ENCODE results near the gene PHACTR2. TPM values are rescaled to one million over a fixed set of nuclear protein-coding genes. Genes with fewer than 3 reads are reported as not detected.

The PHACTR2 gene
- total and polyA plus RNA-seq, 2 of the 13 experiments (the other 11 are each of a cell fraction or from before 2014, with no cell fraction given): 11.3 to 28.2 TPM

DNA sequence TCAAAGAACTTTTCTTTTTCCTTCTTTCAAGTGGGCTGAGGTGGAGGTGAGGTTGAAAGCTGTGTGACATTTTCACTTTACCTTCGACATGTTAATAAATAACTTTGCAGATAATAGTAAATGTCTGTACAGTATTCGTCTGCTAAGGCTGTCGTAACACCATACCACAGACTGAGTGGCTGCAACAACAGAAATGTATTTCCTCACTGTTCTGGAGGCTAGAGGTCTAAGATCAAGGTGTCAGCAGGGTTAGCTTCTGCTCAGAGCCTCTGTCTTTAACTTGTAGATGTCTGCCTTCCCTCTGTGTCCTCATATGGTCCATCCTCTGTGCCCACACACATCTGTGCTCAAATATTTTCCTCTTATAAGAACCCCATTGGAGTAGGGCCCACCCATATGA lies 14.9 kb downstream of the PHACTR2 start (continued):
- peak; percentile 62; the same call in 1 of the 2 replicates for TF ChIP-seq BRF2 (CRISPR knock-in tag; IDR thresholded peaks at IDR 0.05)
- TF ChIP-seq, protein P1, sequence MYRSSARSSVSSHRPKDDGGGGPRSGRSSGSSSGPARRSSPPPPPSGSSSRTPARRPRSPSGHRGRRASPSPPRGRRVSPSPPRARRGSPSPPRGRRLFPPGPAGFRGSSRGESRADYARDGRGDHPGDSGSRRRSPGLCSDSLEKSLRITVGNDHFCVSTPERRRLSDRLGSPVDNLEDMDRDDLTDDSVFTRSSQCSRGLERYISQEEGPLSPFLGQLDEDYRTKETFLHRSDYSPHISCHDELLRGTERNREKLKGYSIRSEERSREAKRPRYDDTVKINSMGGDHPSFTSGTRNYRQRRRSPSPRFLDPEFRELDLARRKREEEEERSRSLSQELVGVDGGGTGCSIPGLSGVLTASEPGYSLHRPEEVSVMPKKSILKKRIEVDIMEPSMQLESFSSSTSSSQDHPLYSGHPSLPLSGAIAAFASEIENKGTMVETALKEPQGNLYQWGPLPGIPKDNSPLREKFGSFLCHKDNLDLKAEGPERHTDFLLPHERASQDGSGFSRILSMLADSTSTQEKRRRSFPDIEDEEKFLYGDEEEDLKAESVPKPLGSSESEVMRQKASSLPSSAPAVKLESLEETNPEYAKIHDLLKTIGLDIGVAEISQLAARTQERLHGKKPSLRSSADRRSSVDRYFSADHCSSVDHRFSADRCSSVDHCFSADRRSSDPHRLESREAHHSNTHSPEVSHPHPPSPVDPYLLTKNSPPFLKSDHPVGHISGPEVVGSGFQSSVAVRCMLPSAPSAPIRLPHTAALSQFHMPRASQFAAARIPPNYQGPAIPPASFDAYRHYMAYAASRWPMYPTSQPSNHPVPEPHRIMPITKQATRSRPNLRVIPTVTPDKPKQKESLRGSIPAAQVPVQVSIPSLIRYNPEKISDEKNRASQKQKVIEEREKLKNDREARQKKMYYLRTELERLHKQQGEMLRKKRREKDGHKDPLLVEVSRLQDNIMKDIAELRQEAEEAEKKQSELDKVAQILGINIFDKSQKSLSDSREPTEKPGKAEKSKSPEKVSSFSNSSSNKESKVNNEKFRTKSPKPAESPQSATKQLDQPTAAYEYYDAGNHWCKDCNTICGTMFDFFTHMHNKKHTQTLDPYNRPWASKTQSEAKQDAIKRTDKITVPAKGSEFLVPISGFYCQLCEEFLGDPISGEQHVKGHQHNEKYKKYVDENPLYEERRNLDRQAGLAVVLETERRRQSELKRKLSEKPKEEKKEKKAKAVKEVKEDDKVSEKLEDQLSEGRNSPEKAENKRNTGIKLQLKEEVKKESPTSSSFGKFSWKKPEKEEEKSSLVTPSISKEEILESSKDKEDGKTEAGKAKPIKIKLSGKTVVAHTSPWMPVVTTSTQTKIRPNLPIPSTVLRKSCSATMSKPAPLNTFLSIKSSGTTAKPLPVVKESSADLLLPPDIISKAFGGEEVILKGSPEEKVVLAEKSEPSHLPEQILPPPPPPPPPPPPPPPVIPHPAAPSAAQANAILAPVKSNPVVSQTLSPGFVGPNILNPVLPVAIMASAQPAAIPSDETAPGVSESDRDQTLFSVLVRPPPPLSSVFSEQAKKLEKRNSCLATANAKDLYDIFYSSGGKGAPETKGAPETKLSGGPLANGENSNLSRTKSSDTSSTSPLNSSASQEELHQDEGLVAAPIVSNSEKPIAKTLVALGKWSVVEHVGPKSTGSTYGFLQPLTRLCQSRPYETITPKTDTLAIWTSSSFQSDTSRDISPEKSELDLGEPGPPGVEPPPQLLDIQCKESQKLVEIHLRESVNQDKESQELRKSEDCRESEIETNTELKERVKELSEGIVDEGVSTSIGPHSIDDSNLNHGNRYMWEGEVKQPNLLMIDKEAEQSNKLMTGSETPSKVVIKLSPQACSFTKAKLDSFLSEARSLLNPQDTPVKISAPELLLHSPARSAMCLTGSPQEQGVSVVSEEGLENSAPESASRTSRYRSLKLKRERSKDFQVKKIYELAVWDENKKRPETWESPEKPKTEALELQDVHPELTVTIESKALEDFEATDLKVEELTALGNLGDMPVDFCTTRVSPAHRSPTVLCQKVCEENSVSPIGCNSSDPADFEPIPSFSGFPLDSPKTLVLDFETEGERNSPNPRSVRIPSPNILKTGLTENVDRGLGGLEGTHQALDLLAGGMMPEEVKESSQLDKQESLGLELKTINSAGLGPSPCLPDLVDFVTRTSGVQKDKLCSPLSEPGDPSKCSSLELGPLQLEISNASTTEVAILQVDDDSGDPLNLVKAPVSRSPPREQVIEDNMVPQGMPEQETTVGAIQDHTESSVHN (CRISPR knock-in tag; IDR thresholded peaks at IDR 0.05): no peak
- TF ChIP-seq, protein P2, sequence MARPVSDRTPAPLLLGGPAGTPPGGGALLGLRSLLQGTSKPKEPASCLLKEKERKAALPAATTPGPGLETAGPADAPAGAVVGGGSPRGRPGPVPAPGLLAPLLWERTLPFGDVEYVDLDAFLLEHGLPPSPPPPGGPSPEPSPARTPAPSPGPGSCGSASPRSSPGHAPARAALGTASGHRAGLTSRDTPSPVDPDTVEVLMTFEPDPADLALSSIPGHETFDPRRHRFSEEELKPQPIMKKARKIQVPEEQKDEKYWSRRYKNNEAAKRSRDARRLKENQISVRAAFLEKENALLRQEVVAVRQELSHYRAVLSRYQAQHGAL (CRISPR knock-in tag; IDR thresholded peaks at IDR 0.05; ENCODE audit: not compliant biosample characterization): no peak
- TF ChIP-seq ZKSCAN1 (IDR thresholded peaks at IDR 0.05; ENCODE audit: low read length): no peak
- no peak for TF ChIP-seq ZC3H13 (CRISPR knock-in tag; IDR thresholded peaks at IDR 0.05)
- TF ChIP-seq ZNF607 (CRISPR knock-in tag; IDR thresholded peaks at IDR 0.05; ENCODE audit: borderline replicate concordance): no peak
- TF ChIP-seq HCFC1 (IDR thresholded peaks at IDR 0.05; ENCODE audit: low read depth, low read length): no peak
- peak; percentile 96 for TF ChIP-seq CBX5 (CRISPR knock-in tag; IDR thresholded peaks at IDR 0.05; ENCODE audit: borderline replicate concordance)
- TF ChIP-seq ZNF136 (CRISPR knock-in tag; IDR thresholded peaks at IDR 0.05; ENCODE audit: low read depth): no peak
- TF ChIP-seq, protein P3, sequence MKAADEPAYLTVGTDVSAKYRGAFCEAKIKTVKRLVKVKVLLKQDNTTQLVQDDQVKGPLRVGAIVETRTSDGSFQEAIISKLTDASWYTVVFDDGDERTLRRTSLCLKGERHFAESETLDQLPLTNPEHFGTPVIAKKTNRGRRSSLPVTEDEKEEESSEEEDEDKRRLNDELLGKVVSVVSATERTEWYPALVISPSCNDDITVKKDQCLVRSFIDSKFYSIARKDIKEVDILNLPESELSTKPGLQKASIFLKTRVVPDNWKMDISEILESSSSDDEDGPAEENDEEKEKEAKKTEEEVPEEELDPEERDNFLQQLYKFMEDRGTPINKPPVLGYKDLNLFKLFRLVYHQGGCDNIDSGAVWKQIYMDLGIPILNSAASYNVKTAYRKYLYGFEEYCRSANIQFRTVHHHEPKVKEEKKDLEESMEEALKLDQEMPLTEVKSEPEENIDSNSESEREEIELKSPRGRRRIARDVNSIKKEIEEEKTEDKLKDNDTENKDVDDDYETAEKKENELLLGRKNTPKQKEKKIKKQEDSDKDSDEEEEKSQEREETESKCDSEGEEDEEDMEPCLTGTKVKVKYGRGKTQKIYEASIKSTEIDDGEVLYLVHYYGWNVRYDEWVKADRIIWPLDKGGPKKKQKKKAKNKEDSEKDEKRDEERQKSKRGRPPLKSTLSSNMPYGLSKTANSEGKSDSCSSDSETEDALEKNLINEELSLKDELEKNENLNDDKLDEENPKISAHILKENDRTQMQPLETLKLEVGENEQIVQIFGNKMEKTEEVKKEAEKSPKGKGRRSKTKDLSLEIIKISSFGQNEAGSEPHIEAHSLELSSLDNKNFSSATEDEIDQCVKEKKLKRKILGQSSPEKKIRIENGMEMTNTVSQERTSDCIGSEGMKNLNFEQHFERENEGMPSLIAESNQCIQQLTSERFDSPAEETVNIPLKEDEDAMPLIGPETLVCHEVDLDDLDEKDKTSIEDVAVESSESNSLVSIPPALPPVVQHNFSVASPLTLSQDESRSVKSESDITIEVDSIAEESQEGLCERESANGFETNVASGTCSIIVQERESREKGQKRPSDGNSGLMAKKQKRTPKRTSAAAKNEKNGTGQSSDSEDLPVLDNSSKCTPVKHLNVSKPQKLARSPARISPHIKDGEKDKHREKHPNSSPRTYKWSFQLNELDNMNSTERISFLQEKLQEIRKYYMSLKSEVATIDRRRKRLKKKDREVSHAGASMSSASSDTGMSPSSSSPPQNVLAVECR (CRISPR knock-in tag; IDR thresholded peaks at IDR 0.05; ENCODE audit: borderline replicate concordance): peak; percentile 52; the same call in 1 of the 2 replicates
- TF ChIP-seq JUN (CRISPR knock-in tag; IDR thresholded peaks at IDR 0.05): no peak
- TF ChIP-seq MIER2 (CRISPR knock-in tag; IDR thresholded peaks at IDR 0.05): peak; percentile 67
- TF ChIP-seq NR2F2 (IDR thresholded peaks at IDR 0.05; ENCODE audit: borderline replicate concordance, low read depth): peak; percentile 86; the same call in 1 of the 2 replicates

Data from HepG2 (cell line).